ENCODE results near the gene SEMA3F.
"Not testable (repeated sequence)": the region's sequence is repeated elsewhere in the genome, so short reads cannot be mapped to it uniquely, and the experiment has no call there.

SEMA3F gene

GRCh38 chr3:50210510-50211367 lies 55.6 kb downstream of the SEMA3F start:
- no peak overlapping the region for H3K27ac ChIP-seq
- no peak for DNase-seq (ENCODE audit: low read depth, low spot score)
- H3K9me3 ChIP-seq (ENCODE audit: low read depth, low read length): no peaks in the 10 kb centered on the region
- no peak overlapping the region for H3K9ac ChIP-seq (ENCODE audit: insufficient read length)
- H3K36me3 ChIP-seq (ENCODE audit: insufficient read depth, low read length): no peaks in the 10 kb centered on the region
- no peak for TF ChIP-seq EZH2 (IDR thresholded peaks at IDR 0.05)
- TF ChIP-seq FOXP2 (optimal IDR thresholded peaks at IDR 0.05; ENCODE audit: control extremely low read depth, extremely low read length, insufficient read depth): no peak
- TF ChIP-seq POLR2AphosphoS5 (IDR thresholded peaks at IDR 0.05; ENCODE audit: borderline replicate concordance, low read depth, low read length): no peak
- no peak overlapping the region for H3K4me3 ChIP-seq

GRCh38 chr3:50211368-50211717 lies 56.2 kb downstream of the SEMA3F start:
- not testable (repeated sequence) for H3K4me3 ChIP-seq; H3K36me3 ChIP-seq (ENCODE audit: insufficient read depth, low read length); H3K9ac ChIP-seq (ENCODE audit: insufficient read length); DNase-seq (ENCODE audit: low read depth, low spot score); H3K9me3 ChIP-seq (ENCODE audit: low read depth, low read length); H3K27ac ChIP-seq

- no peak for DNase-seq (ENCODE audit: low read depth, low spot score)
- H3K4me3 ChIP-seq: no peak overlapping the region
- H3K36me3 ChIP-seq (ENCODE audit: insufficient read depth, low read length): no peaks in the 10 kb centered on the region
- no peaks in the 10 kb centered on the region for H3K9me3 ChIP-seq (ENCODE audit: low read depth, low read length)
- no peak overlapping the region for H3K27ac ChIP-seq
- TF ChIP-seq FOXP2 (optimal IDR thresholded peaks at IDR 0.05; ENCODE audit: control extremely low read depth, extremely low read length, insufficient read depth) (no peak), POLR2AphosphoS5 (IDR thresholded peaks at IDR 0.05; ENCODE audit: borderline replicate concordance, low read depth, low read length) (no peak), EZH2 (IDR thresholded peaks at IDR 0.05) (no peak)
- H3K9ac ChIP-seq (ENCODE audit: insufficient read length): no peak overlapping the region
Observed at GRCh38 chr3:50211930-50212329, 56.8 kb downstream of the SEMA3F start.

DNA sequence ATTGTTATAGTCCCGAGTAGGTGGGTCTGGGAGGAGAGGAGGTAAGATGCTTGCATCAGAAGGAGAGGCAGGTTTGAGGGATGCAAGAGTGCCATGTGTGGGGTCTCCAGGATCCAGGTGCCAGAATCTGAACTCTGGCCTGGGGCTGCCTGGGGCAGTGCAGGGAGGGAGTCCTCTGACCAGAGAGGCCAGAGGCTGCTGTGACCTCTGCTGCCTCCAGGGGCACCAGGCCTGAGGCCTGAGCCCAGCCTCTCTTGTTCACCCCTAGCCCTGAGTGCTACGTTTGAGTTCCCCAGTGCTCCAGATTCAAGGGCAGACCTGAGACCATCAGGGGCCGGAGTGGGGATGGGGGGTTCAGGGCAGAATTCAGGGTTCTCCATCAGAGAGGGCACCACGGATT lies 57.4 kb downstream of the SEMA3F start:
- no peaks in the 10 kb centered on the region for H3K36me3 ChIP-seq (ENCODE audit: insufficient read depth, low read length)

GRCh38 chr3:50212971-50213370 lies 57.8 kb downstream of the SEMA3F start:
- no peak overlapping the region for H3K9ac ChIP-seq (ENCODE audit: insufficient read length)
- no peak overlapping the region for H3K4me3 ChIP-seq
- no peak for DNase-seq (ENCODE audit: low read depth, low spot score)
- H3K9me3 ChIP-seq (ENCODE audit: low read depth, low read length): no peaks in the 10 kb centered on the region
- H3K27ac ChIP-seq: no peak overlapping the region
- no peak for TF ChIP-seq EZH2 (IDR thresholded peaks at IDR 0.05)
- no peak for TF ChIP-seq POLR2AphosphoS5 (IDR thresholded peaks at IDR 0.05; ENCODE audit: borderline replicate concordance, low read depth, low read length)
- no peaks in the 10 kb centered on the region for H3K36me3 ChIP-seq (ENCODE audit: insufficient read depth, low read length)

More for the DNA sequence above, 57.4 kb downstream of the SEMA3F start:
- DNase-seq (ENCODE audit: low read depth, low spot score): no peak
- TF ChIP-seq POLR2AphosphoS5 (IDR thresholded peaks at IDR 0.05; ENCODE audit: borderline replicate concordance, low read depth, low read length): no peak
- no peak for TF ChIP-seq EZH2 (IDR thresholded peaks at IDR 0.05)
- TF ChIP-seq FOXP2 (optimal IDR thresholded peaks at IDR 0.05; ENCODE audit: control extremely low read depth, extremely low read length, insufficient read depth): no peak
- Histone ChIP-seq H3K27ac (no peak overlapping the region), H3K4me3 (no peak overlapping the region), H3K9me3 (ENCODE audit: low read depth, low read length) (no peaks in the 10 kb centered on the region), H3K9ac (ENCODE audit: insufficient read length) (no peak overlapping the region)

- DNase-seq (ENCODE audit: low read depth, low spot score): no peak
- Histone ChIP-seq H3K9me3 (ENCODE audit: low read depth, low read length) (no peaks in the 10 kb centered on the region), H3K27ac (no peak overlapping the region), H3K36me3 (ENCODE audit: insufficient read depth, low read length) (no peaks in the 10 kb centered on the region), H3K9ac (ENCODE audit: insufficient read length) (no peak overlapping the region), H3K4me3 (no peak overlapping the region)
- TF ChIP-seq FOXP2 (optimal IDR thresholded peaks at IDR 0.05; ENCODE audit: control extremely low read depth, extremely low read length, insufficient read depth): no peak
- TF ChIP-seq POLR2AphosphoS5 (IDR thresholded peaks at IDR 0.05; ENCODE audit: borderline replicate concordance, low read depth, low read length): no peak
- TF ChIP-seq EZH2 (IDR thresholded peaks at IDR 0.05): no peak
Observed at GRCh38 chr3:50213373-50213772, 58.2 kb downstream of the SEMA3F start.

GRCh38 chr3:50214824-50215223 lies 59.7 kb downstream of the SEMA3F start:
- no peak overlapping the region for H3K9ac ChIP-seq (ENCODE audit: insufficient read length)
- no peak overlapping the region for H3K4me3 ChIP-seq
- H3K36me3 ChIP-seq (ENCODE audit: insufficient read depth, low read length): no peaks in the 10 kb centered on the region
- no peak for DNase-seq (ENCODE audit: low read depth, low spot score)
- TF ChIP-seq POLR2AphosphoS5 (IDR thresholded peaks at IDR 0.05; ENCODE audit: borderline replicate concordance, low read depth, low read length) (no peak), FOXP2 (optimal IDR thresholded peaks at IDR 0.05; ENCODE audit: control extremely low read depth, extremely low read length, insufficient read depth) (no peak), EZH2 (IDR thresholded peaks at IDR 0.05) (no peak)
- H3K27ac ChIP-seq: no peak overlapping the region
- H3K9me3 ChIP-seq (ENCODE audit: low read depth, low read length): no peaks in the 10 kb centered on the region

DNA sequence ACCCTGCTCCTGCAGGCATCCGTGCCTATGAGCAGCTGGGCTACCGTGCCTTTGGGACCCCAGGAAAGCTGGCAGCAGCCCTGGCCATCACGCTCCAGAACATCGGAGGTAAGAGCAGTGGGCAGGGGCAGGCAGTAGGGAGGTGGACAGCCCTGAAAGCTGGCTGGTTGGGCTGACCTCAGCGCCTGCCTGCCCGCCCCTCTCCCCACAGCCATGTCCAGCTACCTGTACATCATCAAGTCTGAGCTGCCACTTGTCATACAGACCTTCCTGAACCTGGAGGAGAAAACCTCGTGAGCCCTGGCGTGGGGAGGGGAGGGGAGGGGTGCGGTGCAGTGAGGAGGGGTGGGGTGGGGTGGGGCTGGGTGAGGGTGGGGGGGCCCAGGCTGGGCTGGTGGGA lies 60.4 kb downstream of the SEMA3F start:
- Histone ChIP-seq H3K27ac (no peak overlapping the region), H3K36me3 (ENCODE audit: insufficient read depth, low read length) (no peaks in the 10 kb centered on the region), H3K4me3 (no peak overlapping the region), H3K9ac (ENCODE audit: insufficient read length) (no peak overlapping the region), H3K9me3 (ENCODE audit: low read depth, low read length) (no peaks in the 10 kb centered on the region)
- no peak for DNase-seq (ENCODE audit: low read depth, low spot score)
- no peak for TF ChIP-seq POLR2AphosphoS5 (IDR thresholded peaks at IDR 0.05; ENCODE audit: borderline replicate concordance, low read depth, low read length)
- no peak for TF ChIP-seq FOXP2 (optimal IDR thresholded peaks at IDR 0.05; ENCODE audit: control extremely low read depth, extremely low read length, insufficient read depth)
- no peak for TF ChIP-seq EZH2 (IDR thresholded peaks at IDR 0.05)

DNA sequence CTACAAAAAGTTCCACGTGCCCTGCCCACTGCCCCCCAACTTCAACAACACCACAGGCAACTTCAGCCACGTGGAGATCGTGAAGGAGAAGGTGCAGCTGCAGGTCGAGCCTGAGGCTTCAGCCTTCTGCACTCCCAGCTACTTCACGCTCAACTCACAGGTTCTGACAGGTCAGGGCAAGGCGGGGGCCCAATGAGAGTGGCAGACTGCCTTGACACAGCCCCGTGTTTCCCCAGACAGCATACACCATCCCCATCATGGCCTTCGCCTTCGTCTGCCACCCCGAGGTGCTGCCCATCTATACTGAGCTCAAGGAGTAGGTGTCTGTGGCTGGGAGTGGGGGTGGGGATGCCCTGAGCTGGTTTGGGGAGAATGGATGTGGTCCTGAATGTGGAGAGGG lies 62.6 kb downstream of the SEMA3F start:
- H3K9ac ChIP-seq (ENCODE audit: insufficient read length): no peak overlapping the region
- H3K27ac ChIP-seq: no peak overlapping the region
- no peaks in the 10 kb centered on the region for H3K9me3 ChIP-seq (ENCODE audit: low read depth, low read length)
- H3K4me3 ChIP-seq: no peak overlapping the region
- DNase-seq (ENCODE audit: low read depth, low spot score): no peak
- no peaks in the 10 kb centered on the region for H3K36me3 ChIP-seq (ENCODE audit: insufficient read depth, low read length)
- TF ChIP-seq POLR2AphosphoS5 (IDR thresholded peaks at IDR 0.05; ENCODE audit: borderline replicate concordance, low read depth, low read length): no peak
- TF ChIP-seq EZH2 (IDR thresholded peaks at IDR 0.05): no peak
- no peak for TF ChIP-seq FOXP2 (optimal IDR thresholded peaks at IDR 0.05; ENCODE audit: control extremely low read depth, extremely low read length, insufficient read depth)

Measured in SK-N-MC (cell line).